Measurements from ENCODE around the gene HMOX1. TPM values are rescaled to one million over a fixed set of nuclear protein-coding genes. Genes with fewer than 3 reads are reported as not detected.

The HMOX1 gene
- total RNA-seq, 3 donors from 2014 or later, result 11.5 to 38.6 (median 21.3) TPM

DNA sequence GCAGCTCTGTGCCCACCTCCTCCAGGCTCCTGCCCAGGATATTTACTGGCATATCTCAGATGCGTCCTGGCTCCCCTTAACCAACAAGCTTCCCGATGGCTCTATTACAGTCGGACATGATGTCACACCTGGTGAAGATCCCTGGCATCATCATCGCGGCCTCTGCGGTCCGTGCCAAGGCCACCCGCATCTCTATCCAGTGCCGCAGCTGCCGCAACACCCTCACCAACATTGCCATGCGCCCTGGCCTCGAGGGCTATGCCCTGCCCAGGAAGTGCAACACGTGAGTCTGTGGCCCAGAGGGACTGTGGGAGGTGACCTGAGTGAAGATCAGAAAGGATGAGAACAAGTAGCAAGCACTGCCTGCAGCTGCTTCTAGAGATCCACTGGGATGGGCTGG is 25.5 kb downstream of the HMOX1 start:
- Histone ChIP-seq H3K4me3 (no peak overlapping the region), H3K9me3 (no peaks in the 10 kb centered on the region), H3K27me3 (no peaks in the 10 kb centered on the region), H3K36me3 (peaks cover 3% of the 10 kb centered on the region), H3K27ac (no peak overlapping the region), H3K4me1 (no peaks in the 10 kb centered on the region)
- no peak for DNase-seq (ENCODE audit: low spot score in 2 of 2)
- intact Hi-C loops (cut with DNase I; ENCODE audit: low total_unique reads), result no loop called here
- TF ChIP-seq, protein P1, sequence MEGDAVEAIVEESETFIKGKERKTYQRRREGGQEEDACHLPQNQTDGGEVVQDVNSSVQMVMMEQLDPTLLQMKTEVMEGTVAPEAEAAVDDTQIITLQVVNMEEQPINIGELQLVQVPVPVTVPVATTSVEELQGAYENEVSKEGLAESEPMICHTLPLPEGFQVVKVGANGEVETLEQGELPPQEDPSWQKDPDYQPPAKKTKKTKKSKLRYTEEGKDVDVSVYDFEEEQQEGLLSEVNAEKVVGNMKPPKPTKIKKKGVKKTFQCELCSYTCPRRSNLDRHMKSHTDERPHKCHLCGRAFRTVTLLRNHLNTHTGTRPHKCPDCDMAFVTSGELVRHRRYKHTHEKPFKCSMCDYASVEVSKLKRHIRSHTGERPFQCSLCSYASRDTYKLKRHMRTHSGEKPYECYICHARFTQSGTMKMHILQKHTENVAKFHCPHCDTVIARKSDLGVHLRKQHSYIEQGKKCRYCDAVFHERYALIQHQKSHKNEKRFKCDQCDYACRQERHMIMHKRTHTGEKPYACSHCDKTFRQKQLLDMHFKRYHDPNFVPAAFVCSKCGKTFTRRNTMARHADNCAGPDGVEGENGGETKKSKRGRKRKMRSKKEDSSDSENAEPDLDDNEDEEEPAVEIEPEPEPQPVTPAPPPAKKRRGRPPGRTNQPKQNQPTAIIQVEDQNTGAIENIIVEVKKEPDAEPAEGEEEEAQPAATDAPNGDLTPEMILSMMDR (IDR thresholded peaks at IDR 0.05), result no peak
- TF ChIP-seq POLR2A (IDR thresholded peaks at IDR 0.05), result no peak
- no peak for TF ChIP-seq POLR2AphosphoS5 (IDR thresholded peaks at IDR 0.05)

DNA sequence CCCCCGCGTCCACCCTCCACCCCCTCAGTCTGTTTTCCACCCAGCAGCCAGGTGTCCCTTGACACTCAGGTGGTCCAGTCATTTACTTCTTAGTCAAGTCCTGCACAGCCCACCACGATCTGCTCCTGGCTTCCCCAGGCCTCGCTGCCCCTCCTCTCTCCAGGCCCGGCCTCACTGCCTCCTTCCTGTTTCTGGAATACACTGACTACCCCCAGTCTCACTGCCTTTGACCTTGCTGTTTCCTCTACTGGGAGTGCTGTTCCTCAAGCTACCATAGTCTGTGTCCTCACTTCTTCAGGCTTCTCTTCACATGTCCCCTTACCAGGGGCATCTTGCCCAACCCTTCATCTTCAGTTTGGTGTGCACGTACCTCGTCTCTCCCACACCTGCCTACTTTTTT is 26.5 kb downstream of the HMOX1 start:
- no peak overlapping the region for H3K4me3 ChIP-seq
- H3K27ac ChIP-seq, result no peak overlapping the region
- TF ChIP-seq POLR2A (IDR thresholded peaks at IDR 0.05) (no peak), POLR2AphosphoS5 (IDR thresholded peaks at IDR 0.05) (no peak)
- TF ChIP-seq, protein P1 (IDR thresholded peaks at IDR 0.05), result no peak
- intact Hi-C loops (cut with DNase I; ENCODE audit: low total_unique reads), result no loop called here
- DNase-seq (ENCODE audit: low spot score in 2 of 2), result no peak
- H3K9me3 ChIP-seq, result no peaks in the 10 kb centered on the region
- H3K36me3 ChIP-seq, result peaks cover 3% of the 10 kb centered on the region
- H3K27me3 ChIP-seq, result no peaks in the 10 kb centered on the region
- H3K4me1 ChIP-seq, result no peaks in the 10 kb centered on the region

DNA sequence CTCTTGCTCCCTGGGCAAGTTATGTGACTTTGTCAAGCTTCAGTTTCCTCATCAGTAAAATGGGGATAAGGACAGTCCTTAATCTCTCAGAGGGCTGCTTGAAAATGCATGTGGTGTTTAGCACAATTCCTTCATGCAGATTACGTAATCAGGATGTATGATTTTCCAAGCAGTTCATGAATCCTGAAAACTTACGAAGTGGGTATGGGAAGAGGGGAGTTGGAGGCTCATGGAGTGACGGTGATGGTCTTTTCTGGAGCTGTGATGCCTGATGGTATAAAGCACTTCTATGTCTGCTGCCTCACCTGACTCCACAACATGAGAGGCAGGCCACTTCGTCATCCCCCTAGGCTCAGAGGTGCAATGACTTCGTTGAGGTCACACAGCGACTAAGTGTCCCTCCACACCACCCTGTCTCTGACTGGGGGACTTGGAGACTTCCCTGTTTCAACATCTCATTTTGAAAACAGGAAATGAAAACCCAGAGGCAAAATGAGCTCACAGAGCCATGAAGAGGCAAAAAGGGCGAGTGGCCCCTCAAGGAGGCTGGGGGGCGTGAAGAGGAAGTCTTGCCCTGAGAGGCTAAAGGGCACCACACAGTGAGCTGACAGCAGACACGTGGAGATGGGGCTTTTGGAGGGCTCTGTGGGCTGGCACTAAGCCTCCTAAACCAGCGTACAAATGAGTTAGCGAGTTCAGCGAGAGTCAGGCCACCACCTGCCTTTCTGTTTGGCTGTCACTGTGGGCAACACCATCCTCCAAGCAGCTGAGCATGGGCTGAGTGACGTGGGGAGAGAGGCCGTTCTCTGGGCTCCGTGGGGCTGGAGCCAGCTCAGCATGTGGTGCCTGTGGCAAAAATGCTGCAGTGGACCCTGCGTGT is 29.1 kb downstream of the HMOX1 start:
- no peak for DNase-seq (ENCODE audit: low spot score in 2 of 2)
- Histone ChIP-seq H3K4me1 (no peaks in the 10 kb centered on the region), H3K27me3 (no peaks in the 10 kb centered on the region), H3K9me3 (no peaks in the 10 kb centered on the region), H3K36me3 (peaks cover 3% of the 10 kb centered on the region), H3K27ac (peak overlapping the region in 1 of 2 donors; percentile 32), H3K4me3 (no peak overlapping the region)
- TF ChIP-seq, protein P1 (IDR thresholded peaks at IDR 0.05), result no peak
- intact Hi-C loops (cut with DNase I; ENCODE audit: low total_unique reads), result no loop called here

DNA sequence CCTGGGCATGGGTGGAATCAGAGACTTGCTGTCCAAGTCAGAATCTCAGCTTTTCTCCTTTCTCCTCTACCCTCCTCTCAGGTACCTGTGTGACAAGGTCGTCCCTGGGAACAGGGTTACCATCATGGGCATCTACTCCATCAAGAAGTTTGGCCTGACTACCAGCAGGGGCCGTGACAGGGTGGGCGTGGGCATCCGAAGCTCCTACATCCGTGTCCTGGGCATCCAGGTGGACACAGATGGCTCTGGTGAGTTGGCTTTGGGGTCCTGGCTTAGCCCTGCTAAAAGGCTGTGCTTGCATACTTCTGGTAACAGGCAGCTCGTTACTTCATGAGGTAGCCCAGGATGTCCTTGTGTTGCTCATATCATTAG is 29.8 kb downstream of the HMOX1 start:
- TF ChIP-seq POLR2AphosphoS5 (IDR thresholded peaks at IDR 0.05) (no peak), POLR2A (IDR thresholded peaks at IDR 0.05) (no peak)
- TF ChIP-seq, protein P1 (IDR thresholded peaks at IDR 0.05), result no peak
- no peaks in the 10 kb centered on the region for H3K4me1 ChIP-seq
- H3K27ac ChIP-seq, result peak overlapping the region in 1 of 2 donors; percentile 32
- peaks cover 3% of the 10 kb centered on the region for H3K36me3 ChIP-seq
- intact Hi-C loops (cut with DNase I; ENCODE audit: low total_unique reads), result no loop called here
- no peak overlapping the region for H3K4me3 ChIP-seq
- no peak for DNase-seq (ENCODE audit: low spot score in 2 of 2)
- H3K9me3 ChIP-seq, result no peaks in the 10 kb centered on the region
- no peaks in the 10 kb centered on the region for H3K27me3 ChIP-seq

DNA sequence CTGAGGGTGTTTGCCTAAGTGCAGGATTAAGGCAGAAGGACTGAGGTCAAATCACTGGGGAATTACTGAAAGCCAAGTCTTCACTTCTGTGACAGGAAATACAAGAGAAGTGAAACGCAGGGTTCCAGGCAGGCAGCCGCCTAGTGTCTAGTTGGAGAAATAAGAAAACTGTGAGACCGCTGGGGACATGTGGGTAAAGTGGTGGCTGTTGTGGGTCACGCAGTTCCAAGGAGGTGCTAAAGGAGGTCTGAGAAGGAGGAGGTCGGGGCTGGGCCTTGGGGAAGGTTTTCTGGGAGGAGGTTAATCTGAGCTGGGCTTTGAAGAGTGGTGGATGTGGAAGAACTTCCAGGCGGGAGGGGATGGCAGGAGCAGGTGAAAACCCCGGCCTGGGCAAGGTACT is 30.2 kb downstream of the HMOX1 start:
- intact Hi-C loops (cut with DNase I; ENCODE audit: low total_unique reads), result no loop called here
- H3K4me3 ChIP-seq, result no peak overlapping the region
- no peaks in the 10 kb centered on the region for H3K27me3 ChIP-seq
- H3K9me3 ChIP-seq, result no peaks in the 10 kb centered on the region
- no peak for DNase-seq (ENCODE audit: low spot score in 2 of 2)
- TF ChIP-seq POLR2AphosphoS5 (IDR thresholded peaks at IDR 0.05), result no peak
- no peak for TF ChIP-seq POLR2A (IDR thresholded peaks at IDR 0.05)
- TF ChIP-seq, protein P1 (IDR thresholded peaks at IDR 0.05), result no peak
- H3K4me1 ChIP-seq, result no peaks in the 10 kb centered on the region
- H3K36me3 ChIP-seq, result peaks cover 3% of the 10 kb centered on the region
- H3K27ac ChIP-seq, result no peak overlapping the region

Data from breast epithelium (tissue), 4 donors.